BE2C (cell line): ENCODE measurements around the gene PRMT1.

Experiments used
- DNase-seq: peaks from one replicate; pipeline ENCODE4 v3.0.0-alpha.2; 2020
- H3K27me3 ChIP-seq: fragments of 250-450 bp; sonication (Bioruptor Pico); 2 replicates; pipeline ENCODE4 v1.5.1; 2020; ENCODE audit warnings: mild to moderate bottlenecking
- H3K36me3 ChIP-seq: fragments of 250-450 bp; sonication (Bioruptor Pico); 2 replicates; pipeline ENCODE4 v1.5.1; 2020; ENCODE audit warnings: mild to moderate bottlenecking
- H3K4me1 ChIP-seq: fragments of 250-450 bp; sonication (Bioruptor Pico); 2 replicates; pipeline ENCODE4 v1.5.1; 2020
- H3K4me3 ChIP-seq: 2 replicates; pipeline ENCODE4 v1.5.1; 2011; ENCODE audit warnings: low read depth, low read length
- H3K9me3 ChIP-seq: fragments of 250-450 bp; sonication (Bioruptor Pico); 2 replicates; pipeline ENCODE4 v1.5.1; 2020
- TF ChIP-seq, protein P1 (sequence below): IDR thresholded peaks from 2 replicates; pipeline ENCODE4 v1.5.1; 2012; ENCODE audit warnings: mild to moderate bottlenecking, low read depth, low read length

The PRMT1 gene

DNA sequence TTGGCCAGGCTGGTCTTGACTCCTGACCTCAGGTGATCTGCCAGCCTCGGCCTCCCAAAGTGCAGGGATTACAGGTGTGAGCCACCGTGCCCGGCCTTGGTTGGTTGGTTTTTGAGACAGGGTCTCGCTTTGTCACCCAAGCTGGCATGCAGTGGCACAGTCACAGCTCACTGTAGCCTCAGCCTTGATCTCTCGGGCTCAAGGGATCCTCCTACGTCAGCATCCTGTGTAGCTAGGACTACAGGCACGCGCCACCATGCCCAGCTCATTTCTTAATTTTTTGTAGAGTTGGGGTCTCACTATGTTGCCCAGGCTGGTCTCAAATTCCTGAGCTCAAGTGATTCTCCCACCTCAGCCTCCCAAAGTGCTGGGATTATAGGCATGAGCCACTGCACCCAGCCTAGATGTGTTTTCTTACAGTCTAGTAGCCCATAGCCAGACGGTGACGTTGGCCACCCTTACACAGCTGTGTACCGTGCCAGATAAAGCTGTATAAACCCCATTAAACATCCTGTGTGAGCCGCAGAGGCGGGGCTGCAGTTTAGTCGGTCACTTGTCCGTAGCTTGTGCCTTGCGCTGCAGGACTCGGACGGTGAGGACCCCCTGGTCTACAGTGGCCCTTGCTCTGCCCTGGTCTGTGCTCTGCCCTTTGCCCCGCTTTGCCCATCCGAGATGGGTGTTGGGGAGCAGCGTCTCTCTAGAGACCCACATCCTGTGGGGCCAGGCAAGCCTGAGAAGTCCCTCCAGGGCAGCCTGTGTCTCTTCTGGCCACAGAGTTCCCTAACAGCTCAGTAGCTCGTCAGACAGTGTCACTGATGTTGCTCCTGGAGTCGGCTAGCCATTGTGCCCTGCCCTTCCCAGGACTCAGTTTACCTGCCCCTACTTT is 21.3 kb upstream of the PRMT1 start:
- no peaks in the 10 kb centered on the region for H3K9me3 ChIP-seq
- H3K36me3 ChIP-seq: peaks cover 75% of the 10 kb centered on the region
- TF ChIP-seq, protein P1, sequence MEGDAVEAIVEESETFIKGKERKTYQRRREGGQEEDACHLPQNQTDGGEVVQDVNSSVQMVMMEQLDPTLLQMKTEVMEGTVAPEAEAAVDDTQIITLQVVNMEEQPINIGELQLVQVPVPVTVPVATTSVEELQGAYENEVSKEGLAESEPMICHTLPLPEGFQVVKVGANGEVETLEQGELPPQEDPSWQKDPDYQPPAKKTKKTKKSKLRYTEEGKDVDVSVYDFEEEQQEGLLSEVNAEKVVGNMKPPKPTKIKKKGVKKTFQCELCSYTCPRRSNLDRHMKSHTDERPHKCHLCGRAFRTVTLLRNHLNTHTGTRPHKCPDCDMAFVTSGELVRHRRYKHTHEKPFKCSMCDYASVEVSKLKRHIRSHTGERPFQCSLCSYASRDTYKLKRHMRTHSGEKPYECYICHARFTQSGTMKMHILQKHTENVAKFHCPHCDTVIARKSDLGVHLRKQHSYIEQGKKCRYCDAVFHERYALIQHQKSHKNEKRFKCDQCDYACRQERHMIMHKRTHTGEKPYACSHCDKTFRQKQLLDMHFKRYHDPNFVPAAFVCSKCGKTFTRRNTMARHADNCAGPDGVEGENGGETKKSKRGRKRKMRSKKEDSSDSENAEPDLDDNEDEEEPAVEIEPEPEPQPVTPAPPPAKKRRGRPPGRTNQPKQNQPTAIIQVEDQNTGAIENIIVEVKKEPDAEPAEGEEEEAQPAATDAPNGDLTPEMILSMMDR: no peak
- DNase-seq: no peak
- H3K4me1 ChIP-seq: no peaks in the 10 kb centered on the region
- H3K4me3 ChIP-seq: no peak overlapping the region
- no peaks in the 10 kb centered on the region for H3K27me3 ChIP-seq

DNA sequence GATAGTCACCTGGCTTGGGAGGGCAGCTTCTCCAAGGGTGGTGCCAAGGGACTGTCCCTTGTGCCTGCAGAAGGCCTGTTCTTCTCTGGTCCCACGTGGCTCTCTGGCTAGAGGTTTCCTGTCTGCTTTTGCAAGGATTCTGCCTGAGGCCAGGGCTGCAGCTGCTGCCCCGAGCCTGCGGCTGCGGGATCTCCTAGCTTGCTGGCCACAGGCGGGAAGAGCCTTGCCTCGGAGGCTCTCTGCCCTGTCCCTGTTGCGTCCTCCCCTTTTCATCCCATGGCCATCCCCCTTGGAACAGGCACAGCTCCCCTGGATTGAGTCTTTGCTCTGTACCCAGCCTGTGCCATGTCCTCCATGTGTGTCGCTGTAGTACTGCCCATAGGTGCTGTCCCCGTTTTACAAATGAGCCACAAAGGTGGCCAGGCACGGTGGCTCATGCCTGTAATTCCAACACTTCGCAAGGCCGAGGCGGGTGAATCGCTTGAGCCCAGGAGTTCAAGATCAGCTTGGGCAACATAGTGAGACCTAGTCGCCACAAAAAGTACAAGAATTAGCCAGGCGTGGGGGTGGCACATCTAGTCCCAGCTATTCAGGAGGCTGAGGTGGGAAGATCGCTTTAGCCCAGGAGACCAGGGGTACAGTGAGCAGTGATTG is 20.5 kb upstream of the PRMT1 start:
- H3K36me3 ChIP-seq: peaks cover 71% of the 10 kb centered on the region
- H3K4me3 ChIP-seq: no peak overlapping the region
- H3K4me1 ChIP-seq: no peaks in the 10 kb centered on the region
- H3K27me3 ChIP-seq: no peaks in the 10 kb centered on the region
- H3K9me3 ChIP-seq: no peaks in the 10 kb centered on the region
- DNase-seq: no peak
- TF ChIP-seq, protein P1: no peak

DNA sequence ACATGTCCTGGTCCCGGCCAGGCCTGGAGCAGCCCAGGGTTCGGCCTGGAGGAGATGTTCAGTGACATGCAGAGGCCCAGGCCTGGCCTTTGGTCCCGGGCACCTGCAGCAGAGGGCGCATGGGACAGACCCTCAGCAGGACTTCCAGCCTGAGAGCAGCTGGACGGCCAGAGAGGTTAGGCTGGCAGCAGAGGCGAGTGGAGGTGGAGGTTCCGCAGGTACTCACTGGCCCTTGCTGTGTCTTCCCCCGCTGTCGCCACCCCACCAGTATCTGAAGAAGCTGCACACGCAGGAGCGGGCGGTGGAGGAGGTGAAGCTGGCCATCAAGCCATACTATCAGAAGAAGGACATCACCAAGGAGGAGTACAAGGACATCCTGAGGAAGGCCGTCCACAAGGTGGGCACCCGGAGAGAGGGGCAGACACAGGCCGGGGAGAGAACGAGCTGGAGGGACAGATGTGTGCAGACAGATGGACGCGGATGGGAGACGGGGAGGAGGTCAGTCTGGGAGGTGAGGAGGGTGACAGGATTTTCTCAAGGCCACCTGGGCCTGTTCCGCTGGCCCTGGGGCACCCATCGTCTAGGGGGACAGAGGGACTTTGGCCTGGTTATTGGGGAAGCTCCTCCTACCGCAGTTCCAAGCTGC is 19.5 kb upstream of the PRMT1 start:
- no peak overlapping the region for H3K4me3 ChIP-seq
- H3K9me3 ChIP-seq: no peaks in the 10 kb centered on the region
- DNase-seq: no peak
- TF ChIP-seq, protein P1: no peak
- H3K36me3 ChIP-seq: peaks cover 73% of the 10 kb centered on the region
- H3K27me3 ChIP-seq: no peaks in the 10 kb centered on the region
- H3K4me1 ChIP-seq: no peaks in the 10 kb centered on the region

DNA sequence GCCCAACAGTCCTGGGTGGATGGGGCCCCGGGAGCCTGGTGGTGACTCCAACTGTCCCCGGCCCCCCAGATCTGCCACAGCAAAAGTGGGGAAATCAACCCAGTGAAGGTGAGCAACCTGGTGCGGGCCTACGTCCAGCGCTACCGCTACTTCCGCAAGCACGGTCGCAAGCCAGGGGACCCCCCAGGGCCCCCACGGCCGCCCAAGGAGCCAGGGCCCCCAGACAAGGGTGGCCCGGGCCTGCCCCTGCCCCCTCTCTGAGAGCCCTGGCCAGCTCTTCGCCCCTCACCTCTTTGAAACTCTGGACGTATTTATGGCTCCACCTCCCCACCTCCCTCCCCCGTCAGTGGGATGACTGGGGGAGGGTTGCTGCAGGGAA is 18.9 kb upstream of the PRMT1 start:
- no peaks in the 10 kb centered on the region for H3K4me1 ChIP-seq
- TF ChIP-seq, protein P1: no peak
- H3K4me3 ChIP-seq: no peak overlapping the region
- H3K27me3 ChIP-seq: no peaks in the 10 kb centered on the region
- no peaks in the 10 kb centered on the region for H3K9me3 ChIP-seq
- DNase-seq: no peak
- H3K36me3 ChIP-seq: peaks cover 68% of the 10 kb centered on the region

DNA sequence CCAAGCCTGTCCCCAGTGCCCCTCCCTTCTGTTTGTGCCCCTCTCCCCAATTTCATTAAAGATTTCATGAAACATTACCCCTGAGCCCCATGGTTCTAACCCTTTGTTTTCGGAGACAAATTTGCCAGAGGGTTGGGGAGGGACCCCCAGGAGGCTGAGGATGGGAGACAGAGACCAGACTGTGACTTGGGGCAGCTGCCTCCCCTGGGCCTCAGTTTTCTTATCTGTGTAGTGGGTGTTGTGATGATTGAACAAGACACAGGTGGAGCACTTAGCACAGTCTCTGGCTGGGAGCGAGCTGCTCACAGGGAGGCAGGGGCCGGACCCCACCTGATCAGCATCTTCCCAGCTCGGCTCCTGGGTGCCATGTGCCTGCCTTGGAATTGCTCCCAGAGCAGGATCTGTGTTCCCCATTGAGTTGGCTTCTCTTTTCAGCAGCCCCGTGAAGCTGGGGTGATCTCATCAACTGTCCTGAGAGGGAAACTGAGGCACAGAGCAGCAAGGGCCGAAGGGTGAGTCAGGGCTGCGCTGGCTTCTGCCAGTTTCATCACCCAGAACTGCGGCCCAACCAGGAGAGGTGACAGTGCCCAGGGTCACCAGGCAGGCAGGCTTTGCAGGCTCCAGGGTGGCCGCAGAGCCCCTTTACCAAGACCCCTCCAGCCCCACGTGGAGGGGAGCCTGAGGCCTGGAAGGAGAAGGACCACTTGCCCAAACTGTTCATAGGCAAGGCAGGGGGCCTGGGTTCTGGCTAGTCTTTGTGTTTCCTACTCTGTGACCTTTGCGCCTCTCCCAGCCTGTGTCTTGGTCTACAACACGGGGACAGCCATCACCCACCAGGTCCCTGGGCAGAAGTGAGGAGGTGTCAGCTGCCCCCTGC is 18.3 kb upstream of the PRMT1 start:
- no peaks in the 10 kb centered on the region for H3K9me3 ChIP-seq
- no peaks in the 10 kb centered on the region for H3K4me1 ChIP-seq
- H3K36me3 ChIP-seq: peaks cover 63% of the 10 kb centered on the region
- H3K27me3 ChIP-seq: no peaks in the 10 kb centered on the region
- no peak for DNase-seq
- TF ChIP-seq, protein P1: no peak
- H3K4me3 ChIP-seq: no peak overlapping the region
